IPS-11a (cell line): Measurements from ENCODE around the gene SYNGR1.
A peak's percentile ranks its signal among the peaks of the same experiment; 100 is the strongest.

ENCODE experiments used
- H3K4me3 ChIP-seq: one replicate; pipeline ENCODE4 v1.5.1; 2013; ENCODE audit warnings: low read depth, low read length, control low read depth

SYNGR1 gene

GRCh38 chr22:39349967-39350726, at the start of gene SYNGR1:
SYNGR1 (plus strand) TSS chr22:39349991; CDS start chr22:39350011, 20 bp downstream.
- H3K4me3 ChIP-seq, result peak within 1 kb of the TSS; percentile 58

DNA sequence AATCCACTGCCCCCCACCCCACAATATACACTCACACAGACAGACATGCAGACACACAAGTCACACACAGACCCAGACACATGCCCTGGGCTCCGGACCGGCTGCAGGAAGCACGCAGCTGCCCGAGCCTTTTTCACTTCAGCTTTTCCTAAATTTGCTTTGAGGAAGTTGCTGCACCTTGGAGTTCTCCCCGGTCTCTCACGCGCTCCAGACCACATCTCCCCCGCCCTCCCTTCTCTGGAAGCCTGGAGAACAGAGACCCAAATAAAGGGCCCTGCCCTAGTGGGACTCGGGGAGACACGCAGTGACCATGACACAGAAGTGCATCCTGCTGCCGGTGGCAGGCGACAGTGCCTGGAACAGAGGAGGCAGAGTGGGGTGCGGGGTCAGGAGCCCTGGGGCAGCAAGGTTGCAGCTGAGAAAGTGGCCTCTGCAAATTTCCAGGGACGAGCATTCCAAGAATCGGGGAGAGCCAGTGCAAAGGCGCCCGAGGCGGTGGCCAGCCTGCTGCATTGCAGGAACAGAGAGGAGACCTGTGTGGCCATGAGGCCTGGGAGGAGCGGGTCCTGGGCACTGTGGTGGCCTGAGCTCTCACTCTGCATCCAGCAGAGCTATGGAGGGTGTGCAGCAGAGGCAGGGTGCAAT, 49.5 kb upstream of the SYNGR1 start:
- no peak overlapping the region for H3K4me3 ChIP-seq

GRCh38 chr22:39301108-39301507, 48.7 kb upstream of the SYNGR1 start:
- no peak overlapping the region for H3K4me3 ChIP-seq

GRCh38 chr22:39301926-39302325, 47.9 kb upstream of the SYNGR1 start:
- H3K4me3 ChIP-seq, result no peak overlapping the region

- H3K4me3 ChIP-seq, result no peak overlapping the region
Measured at GRCh38 chr22:39302431-39302960, 47.3 kb upstream of the SYNGR1 start.

GRCh38 chr22:39303358-39303757, 46.4 kb upstream of the SYNGR1 start:
- H3K4me3 ChIP-seq, result no peak overlapping the region

DNA sequence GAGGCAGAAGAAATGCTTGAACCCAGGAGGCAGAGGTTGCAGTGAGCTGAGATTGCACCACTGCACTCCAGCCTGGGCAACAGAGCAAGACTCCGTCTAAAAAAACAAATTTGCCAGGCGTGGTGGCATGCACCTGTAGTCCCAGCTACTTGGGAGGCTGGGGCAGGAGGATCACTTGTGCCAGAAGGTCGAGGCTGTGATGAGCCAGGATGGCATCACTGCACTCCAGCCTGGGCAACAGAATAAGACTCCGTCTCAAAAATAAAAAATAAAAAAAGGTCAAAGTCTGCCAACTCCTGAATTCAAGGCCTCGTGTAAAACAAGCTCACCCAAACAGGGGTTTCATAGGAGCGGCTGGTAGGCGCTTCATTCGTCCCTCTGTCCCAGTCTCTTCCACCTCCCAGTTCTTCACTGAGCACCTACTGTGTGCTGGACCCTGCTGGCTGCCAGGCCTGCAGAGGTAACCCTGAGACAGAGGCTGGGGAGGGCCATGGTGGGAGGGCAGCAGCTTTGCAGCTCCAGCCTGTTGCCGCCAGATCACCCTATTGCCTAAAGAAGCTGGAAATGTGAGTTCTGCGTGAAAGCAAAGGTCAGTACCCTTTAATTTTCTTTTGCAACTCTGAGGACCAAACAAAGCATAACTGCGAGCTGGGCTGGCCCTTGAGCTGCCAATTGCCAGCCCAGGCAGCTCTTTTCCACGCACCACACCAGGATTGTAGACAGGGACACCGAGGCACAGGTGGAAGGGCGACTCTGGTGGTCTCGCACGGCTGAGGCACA, 45.7 kb upstream of the SYNGR1 start:
- no peak overlapping the region for H3K4me3 ChIP-seq

DNA sequence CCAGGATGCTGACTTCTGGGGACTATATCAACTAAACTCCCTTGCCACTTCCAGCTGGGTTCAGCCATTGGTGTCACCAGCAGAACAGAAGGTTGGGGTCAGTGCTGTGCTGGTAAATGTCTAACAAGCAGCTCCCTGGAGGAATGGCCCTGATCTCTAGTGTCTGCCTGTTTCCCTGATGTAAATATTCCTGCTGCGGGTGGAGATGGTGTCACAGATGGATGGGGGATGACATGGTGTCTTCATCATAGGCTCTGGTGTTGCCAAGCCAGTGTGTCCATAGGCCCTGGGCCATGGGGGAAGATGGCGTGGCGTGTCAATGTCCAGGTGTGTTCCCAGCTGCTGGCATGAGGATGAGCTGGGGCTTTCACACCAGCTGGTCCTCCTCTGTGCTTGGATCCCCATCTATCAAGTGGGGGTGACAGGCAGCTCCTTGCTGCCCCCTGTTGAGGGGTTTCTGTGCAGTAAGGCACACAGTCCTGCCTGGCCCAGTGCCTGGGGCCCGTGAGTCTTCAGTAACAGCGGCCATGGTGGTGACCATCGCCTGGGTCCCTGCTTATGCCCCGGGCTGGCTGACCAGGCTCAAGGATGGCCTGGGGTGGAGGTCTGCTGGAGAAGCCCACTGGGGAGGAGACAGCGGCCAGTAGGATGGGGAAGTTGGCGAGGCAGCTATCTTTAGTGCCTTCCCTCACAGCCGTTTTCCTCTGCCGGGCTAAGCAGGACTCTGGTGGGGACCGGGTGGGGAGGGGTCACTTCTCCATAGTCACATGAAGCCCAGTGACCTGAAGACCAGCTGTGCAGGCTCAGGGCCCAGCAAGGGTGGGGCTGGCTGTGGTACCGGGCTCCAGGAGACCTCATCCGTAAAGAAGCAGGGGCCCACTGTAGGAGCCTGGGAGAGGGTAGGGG, 43.1 kb upstream of the SYNGR1 start:
- H3K4me3 ChIP-seq, result no peak overlapping the region

GRCh38 chr22:39308614-39309363, 41.0 kb upstream of the SYNGR1 start:
- no peak overlapping the region for H3K4me3 ChIP-seq

DNA sequence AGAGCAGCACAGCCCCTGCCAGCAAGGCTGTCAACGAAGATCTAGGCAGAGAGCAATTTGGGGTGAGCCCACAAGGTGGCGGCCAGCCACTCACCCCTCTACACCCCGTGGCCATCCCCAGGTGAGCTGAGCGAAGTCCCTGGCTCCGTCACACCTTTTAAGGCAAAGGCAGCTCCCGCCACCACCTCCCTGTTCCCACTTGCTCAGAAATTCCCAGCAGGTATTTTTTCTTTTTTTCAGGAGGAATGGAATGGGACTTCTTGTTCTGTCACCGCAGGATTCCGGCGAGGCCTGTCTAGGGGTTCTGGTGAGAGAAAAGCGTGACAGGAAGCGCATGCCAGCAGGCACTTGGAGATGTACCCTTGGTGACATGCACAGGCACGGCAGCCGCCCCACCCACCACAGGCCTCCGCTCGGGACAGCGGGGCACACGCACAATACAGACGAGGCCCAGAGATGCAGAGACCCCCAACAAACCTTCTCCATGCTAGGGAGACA, 40.4 kb upstream of the SYNGR1 start:
- no peak overlapping the region for H3K4me3 ChIP-seq

GRCh38 chr22:39309881-39310714, 39.7 kb upstream of the SYNGR1 start:
- H3K4me3 ChIP-seq, result no peak overlapping the region

DNA sequence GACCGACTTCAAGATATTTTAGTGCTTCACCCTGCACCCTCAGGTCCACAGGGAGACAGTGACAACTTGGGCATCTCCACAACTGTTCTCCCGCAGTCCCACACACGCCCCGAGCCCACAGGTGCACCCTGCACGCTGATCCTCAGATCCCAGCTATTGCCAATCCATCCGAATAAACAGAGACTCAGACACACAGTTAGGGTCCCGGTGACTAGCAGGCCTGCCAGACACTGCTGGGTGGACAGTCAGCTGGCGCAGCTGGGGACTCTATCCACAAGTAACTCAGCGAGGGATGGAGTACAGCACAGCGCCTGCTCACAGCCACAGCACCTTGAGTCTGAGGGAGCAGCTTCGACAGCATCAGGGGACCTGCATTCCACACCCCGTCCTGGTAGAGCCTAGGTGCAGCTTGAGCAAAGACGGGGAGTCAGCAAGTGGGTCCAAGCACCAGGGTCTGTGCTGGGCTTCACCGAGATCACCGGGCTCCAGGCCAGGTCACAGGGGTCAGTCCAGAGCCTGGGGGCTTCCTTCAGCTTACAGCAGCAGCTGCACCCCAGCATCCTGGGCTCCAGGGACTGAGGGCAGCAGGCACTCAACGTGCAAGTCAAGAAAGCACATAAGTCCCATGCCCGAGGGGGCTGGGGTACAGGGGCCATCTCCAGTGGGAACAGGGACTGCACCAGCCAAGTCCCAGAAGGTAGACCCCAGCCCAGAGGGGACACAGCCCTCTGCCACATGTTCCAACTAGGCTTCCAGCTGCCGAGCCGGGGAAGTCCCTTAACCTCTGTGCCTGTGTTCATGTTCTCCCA, 38.0 kb upstream of the SYNGR1 start:
- H3K4me3 ChIP-seq, result no peak overlapping the region

GRCh38 chr22:39312410-39312809, 37.4 kb upstream of the SYNGR1 start:
- H3K4me3 ChIP-seq, result no peak overlapping the region

DNA sequence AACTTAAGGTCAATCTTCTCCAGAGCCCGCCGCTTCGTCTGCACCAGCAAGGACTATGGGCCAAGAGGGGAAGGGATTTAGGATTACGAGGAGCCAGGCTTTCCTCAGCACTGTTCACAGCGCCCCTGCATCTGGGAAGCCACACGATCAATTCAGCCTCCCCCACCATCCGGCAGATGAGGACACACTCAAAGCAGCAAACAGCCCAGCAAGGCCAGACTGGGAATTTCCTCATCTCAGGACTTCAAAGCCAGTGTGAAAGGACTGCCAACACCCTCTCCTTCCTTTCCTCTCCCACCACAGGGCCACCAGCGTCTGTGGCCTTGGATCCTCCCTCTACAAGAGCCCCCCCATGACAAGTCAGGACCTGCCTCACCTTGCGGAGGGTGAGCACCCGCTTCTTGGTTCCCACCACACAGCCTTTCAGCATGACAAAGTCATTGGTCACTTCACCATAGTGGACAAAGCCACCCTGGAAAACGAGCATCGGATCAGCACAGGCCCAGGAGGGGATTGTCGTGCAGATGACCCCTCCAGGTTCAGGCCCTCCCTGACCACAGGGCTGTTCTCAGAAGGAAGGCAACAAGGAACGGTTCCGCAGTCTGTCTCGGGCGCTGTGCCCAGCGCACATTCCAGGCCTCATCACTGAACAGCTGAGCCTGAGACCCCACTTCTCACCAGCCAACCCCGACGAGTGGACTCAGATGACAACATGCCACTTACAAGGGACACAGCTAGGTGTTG, 36.4 kb upstream of the SYNGR1 start:
- no peak overlapping the region for H3K4me3 ChIP-seq

GRCh38 chr22:39314251-39314971, 35.4 kb upstream of the SYNGR1 start:
- H3K4me3 ChIP-seq, result no peak overlapping the region

- no peak overlapping the region for H3K4me3 ChIP-seq
Measured at GRCh38 chr22:39315389-39315788, 34.4 kb upstream of the SYNGR1 start.
